HepG2 (cell line): ENCODE results near the gene MEF2B. TPM values are rescaled to one million over a fixed set of nuclear protein-coding genes. Genes with fewer than 3 reads are reported as not detected.

Source experiments
- ATAD3A ChIP-seq: sonication (generic); formaldehyde crosslinking; IDR thresholded peaks from 2 replicates; pipeline ENCODE4 v1.4.0; 2020; ENCODE audit warnings: missing genetic modification reagents
- FOXA1 ChIP-seq, 2 experiments: fragments of 450-650 bp in 1 of 2; sonication (generic) in 1 of 2; formaldehyde crosslinking in 1 of 2; IDR thresholded peaks; 2 replicates each; pipeline versions ENCODE4 v1.4.0 to v1.6.1; 2016 to 2020; ENCODE audit warnings: missing genetic modification reagents in 1 of 2
- GMEB2 ChIP-seq: IDR thresholded peaks from 2 replicates; pipeline ENCODE4 v1.6.1; 2016; ENCODE audit warnings: missing biosample characterization, missing genetic modification reagents, low read depth
- HDAC6 ChIP-seq: fragments of 200-600 bp; sonication (generic); IDR thresholded peaks from 2 replicates; pipeline ENCODE4 v1.7.0; 2017; ENCODE audit warnings: mild to moderate bottlenecking, antibody characterized with exemption, low read length, low read depth
- HHEX ChIP-seq: IDR thresholded peaks from 2 replicates; pipeline ENCODE4 v1.6.1; 2016; ENCODE audit warnings: control low read depth
- KMT2A ChIP-seq: sonication (generic); formaldehyde crosslinking; IDR thresholded peaks from 2 replicates; pipeline ENCODE4 v1.4.0; 2020; ENCODE audit warnings: missing genetic modification reagents
- MXD3 ChIP-seq: IDR thresholded peaks from 2 replicates; pipeline ENCODE4 v1.6.1; 2016; ENCODE audit warnings: mild to moderate bottlenecking, missing biosample characterization, missing genetic modification reagents
- NR2C2 ChIP-seq: sonication (generic); formaldehyde crosslinking; IDR thresholded peaks from 2 replicates; pipeline ENCODE4 v1.4.0; 2020; ENCODE audit warnings: missing genetic modification reagents, mild to moderate bottlenecking, moderate library complexity, borderline replicate concordance
- ONECUT2 ChIP-seq: sonication (generic); formaldehyde crosslinking; IDR thresholded peaks from 2 replicates; pipeline ENCODE4 v1.4.0; 2020; ENCODE audit warnings: missing genetic modification reagents
- POLR2A ChIP-seq, 2 experiments: IDR thresholded peaks; 2 replicates each; pipeline ENCODE4 v1.6.1; 2011; ENCODE audit warnings: low read depth in 2 of 2, low read length in 2 of 2, mild to moderate bottlenecking in 1 of 2, moderate library complexity in 1 of 2; ENCODE audit not compliant: insufficient read depth in 1 of 2
- RXRA ChIP-seq: sonication (generic); formaldehyde crosslinking; IDR thresholded peaks from 2 replicates; pipeline ENCODE4 v1.5.1; 2020; ENCODE audit warnings: missing genetic modification reagents
- TCF12 ChIP-seq, 2 experiments: fragments of 450-650 bp in 1 of 2; sonication (generic) in 1 of 2; formaldehyde crosslinking in 1 of 2; IDR thresholded peaks; 2 replicates each; pipeline versions ENCODE4 v1.6.1 to v1.8.0; 2017 to 2022; ENCODE audit warnings: antibody characterized with exemption in 1 of 2, mild to moderate bottlenecking in 1 of 2, missing genetic modification reagents in 1 of 2, moderate library complexity in 1 of 2
- ZBTB10 ChIP-seq: sonication (generic); formaldehyde crosslinking; IDR thresholded peaks from 2 replicates; pipeline ENCODE4 v1.4.0; 2020; ENCODE audit warnings: missing genetic modification reagents, borderline replicate concordance
- ZBTB7A ChIP-seq: sonication (generic); formaldehyde crosslinking; IDR thresholded peaks from 2 replicates; pipeline ENCODE4 v1.8.0; 2022; ENCODE audit warnings: mild to moderate bottlenecking, missing genetic modification reagents
- ZFP36L2 ChIP-seq: sonication (generic); formaldehyde crosslinking; IDR thresholded peaks from 2 replicates; pipeline ENCODE4 v1.4.0; 2020; ENCODE audit warnings: missing genetic modification reagents
- ZNF121 ChIP-seq: sonication (generic); formaldehyde crosslinking; IDR thresholded peaks from 2 replicates; pipeline ENCODE4 v1.5.0; 2020; ENCODE audit warnings: mild to moderate bottlenecking, missing genetic modification reagents
- ZNF225 ChIP-seq: sonication (generic); formaldehyde crosslinking; IDR thresholded peaks from 2 replicates; pipeline ENCODE4 v1.4.0; 2020; ENCODE audit warnings: mild to moderate bottlenecking, missing genetic modification reagents
- ZNF275 ChIP-seq: sonication (generic); formaldehyde crosslinking; IDR thresholded peaks from 2 replicates; pipeline ENCODE4 v1.8.0; 2022; ENCODE audit warnings: missing genetic modification reagents, mild to moderate bottlenecking, inconsistent platforms, borderline replicate concordance
- ZNF552 ChIP-seq: sonication (generic); formaldehyde crosslinking; IDR thresholded peaks from 2 replicates; pipeline ENCODE4 v1.9.0; 2022; ENCODE audit warnings: missing genetic modification reagents, mild to moderate bottlenecking, borderline replicate concordance
- ZNF678 ChIP-seq: sonication (generic); formaldehyde crosslinking; IDR thresholded peaks from 2 replicates; pipeline ENCODE4 v1.4.0; 2020; ENCODE audit warnings: mild to moderate bottlenecking, missing genetic modification reagents
- ZNF747 ChIP-seq: sonication (generic); formaldehyde crosslinking; IDR thresholded peaks from 2 replicates; pipeline ENCODE4 v1.8.1; 2023; ENCODE audit warnings: missing genetic modification reagents, mild to moderate bottlenecking, borderline replicate concordance
- ZNF766 ChIP-seq: sonication (generic); formaldehyde crosslinking; IDR thresholded peaks from 2 replicates; pipeline ENCODE4 v1.5.0; 2020; ENCODE audit warnings: missing genetic modification reagents, borderline replicate concordance
- ZNF772 ChIP-seq: sonication (generic); formaldehyde crosslinking; IDR thresholded peaks from 2 replicates; pipeline ENCODE4 v1.5.0; 2020; ENCODE audit warnings: mild to moderate bottlenecking, missing genetic modification reagents
- ZNF775 ChIP-seq: sonication (generic); formaldehyde crosslinking; IDR thresholded peaks from 2 replicates; pipeline ENCODE4 v1.4.0; 2020; ENCODE audit warnings: missing genetic modification reagents, mild to moderate bottlenecking, moderate library complexity, borderline replicate concordance
- ZNF790 ChIP-seq: sonication (generic); formaldehyde crosslinking; IDR thresholded peaks from 2 replicates; pipeline ENCODE4 v1.8.0; 2022; ENCODE audit warnings: missing genetic modification reagents, mild to moderate bottlenecking, borderline replicate concordance
- polyA plus RNA-seq, 8 experiments: library from polyadenylated mRNA; depleted of rRNA in 3 of 8; stranded (reverse) in 7 of 8; unstranded in 1 of 8; fragments of >200 nt; fragmentation: Illumina TruSeq in 4 of 8; extraction: Trizol in 4 of 8; gene quantifications; 2 replicates each; pipeline versions ENCODE4 v1.2.1 to v1.2.3, GENCODE V29; 2011 to 2016; ENCODE audit warnings: low read depth in 4 of 8, missing spikeins in 1 of 8, mixed read lengths in 1 of 8; ENCODE audit not compliant: insufficient read depth in 1 of 8
- total RNA-seq, 5 experiments: library from RNA; depleted of rRNA; stranded (reverse); fragments of >200 nt; fragmentation: Illumina TruSeq; extraction: Trizol; gene quantifications; 2 replicates each; pipeline ENCODE4 v1.2.3, GENCODE V29; 2016; ENCODE audit warnings: low read depth in 1 of 5

Gene MEF2B
- total and polyA plus RNA-seq, 2 of the 13 experiments (the other 11 are each of a cell fraction or from before 2014, with no cell fraction given), result 1.2 to 1.7 TPM

- TF ChIP-seq ZBTB10 (CRISPR knock-in tag) (peak; percentile 95), POLR2A (IDR thresholded peaks at IDR 0.05; ENCODE audit: insufficient read depth in 1 of 2, low read depth in 2 of 2, low read length in 2 of 2) (no peak), ZNF275 (0 out of 2 replicates have a peak, but pooled peaks have one; percentile 52), NR2C2 (CRISPR knock-in tag) (no peak), ZNF552 (no peak), ONECUT2 (CRISPR knock-in tag) (no peak), ZNF775 (CRISPR knock-in tag) (no peak), ZNF772 (CRISPR knock-in tag) (peak; percentile 64; the same call in 1 of the 2 replicates), ZNF790 (CRISPR knock-in tag) (no peak), ZNF747 (CRISPR knock-in tag) (peak; percentile 25; the same call in 1 of the 2 replicates), ZNF225 (CRISPR knock-in tag) (0 out of 2 replicates have a peak, but pooled peaks have one; percentile 81), RXRA (peak; percentile 74), TCF12 (IDR thresholded peaks at IDR 0.05) (no peak), TCF12 (CRISPR knock-in tag; IDR thresholded peaks at IDR 0.05) (no peak), KMT2A (CRISPR knock-in tag) (no peak), ATAD3A (CRISPR knock-in tag) (no peak), HHEX (CRISPR knock-in tag) (peak; percentile 37; the same call in 1 of the 2 replicates), ZFP36L2 (CRISPR knock-in tag) (no peak), ZBTB7A (CRISPR knock-in tag) (peak; percentile 57; the same call in 1 of the 2 replicates), ZNF121 (CRISPR knock-in tag) (no peak), FOXA1 (IDR thresholded peaks at IDR 0.05) (no peak), FOXA1 (CRISPR knock-in tag; IDR thresholded peaks at IDR 0.05) (peak; percentile 95), HDAC6 (no peak), MXD3 (CRISPR knock-in tag) (no peak; the same call in 1 of the 2 replicates), ZNF678 (no peak), ZNF766 (no peak), GMEB2 (CRISPR knock-in tag) (no peak)
Measured at GRCh38 chr19:19171821-19172532, 1.9 kb upstream of the MEF2B start (continued).
